ENCODE results near the gene PITRM1.
"Not testable (repeated sequence)": the region's sequence is repeated elsewhere in the genome, so short reads cannot be mapped to it uniquely, and the experiment has no call there.

Gene PITRM1, protein sequence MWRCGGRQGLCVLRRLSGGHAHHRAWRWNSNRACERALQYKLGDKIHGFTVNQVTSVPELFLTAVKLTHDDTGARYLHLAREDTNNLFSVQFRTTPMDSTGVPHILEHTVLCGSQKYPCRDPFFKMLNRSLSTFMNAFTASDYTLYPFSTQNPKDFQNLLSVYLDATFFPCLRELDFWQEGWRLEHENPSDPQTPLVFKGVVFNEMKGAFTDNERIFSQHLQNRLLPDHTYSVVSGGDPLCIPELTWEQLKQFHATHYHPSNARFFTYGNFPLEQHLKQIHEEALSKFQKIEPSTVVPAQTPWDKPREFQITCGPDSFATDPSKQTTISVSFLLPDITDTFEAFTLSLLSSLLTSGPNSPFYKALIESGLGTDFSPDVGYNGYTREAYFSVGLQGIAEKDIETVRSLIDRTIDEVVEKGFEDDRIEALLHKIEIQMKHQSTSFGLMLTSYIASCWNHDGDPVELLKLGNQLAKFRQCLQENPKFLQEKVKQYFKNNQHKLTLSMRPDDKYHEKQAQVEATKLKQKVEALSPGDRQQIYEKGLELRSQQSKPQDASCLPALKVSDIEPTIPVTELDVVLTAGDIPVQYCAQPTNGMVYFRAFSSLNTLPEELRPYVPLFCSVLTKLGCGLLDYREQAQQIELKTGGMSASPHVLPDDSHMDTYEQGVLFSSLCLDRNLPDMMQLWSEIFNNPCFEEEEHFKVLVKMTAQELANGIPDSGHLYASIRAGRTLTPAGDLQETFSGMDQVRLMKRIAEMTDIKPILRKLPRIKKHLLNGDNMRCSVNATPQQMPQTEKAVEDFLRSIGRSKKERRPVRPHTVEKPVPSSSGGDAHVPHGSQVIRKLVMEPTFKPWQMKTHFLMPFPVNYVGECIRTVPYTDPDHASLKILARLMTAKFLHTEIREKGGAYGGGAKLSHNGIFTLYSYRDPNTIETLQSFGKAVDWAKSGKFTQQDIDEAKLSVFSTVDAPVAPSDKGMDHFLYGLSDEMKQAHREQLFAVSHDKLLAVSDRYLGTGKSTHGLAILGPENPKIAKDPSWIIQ

DNA sequence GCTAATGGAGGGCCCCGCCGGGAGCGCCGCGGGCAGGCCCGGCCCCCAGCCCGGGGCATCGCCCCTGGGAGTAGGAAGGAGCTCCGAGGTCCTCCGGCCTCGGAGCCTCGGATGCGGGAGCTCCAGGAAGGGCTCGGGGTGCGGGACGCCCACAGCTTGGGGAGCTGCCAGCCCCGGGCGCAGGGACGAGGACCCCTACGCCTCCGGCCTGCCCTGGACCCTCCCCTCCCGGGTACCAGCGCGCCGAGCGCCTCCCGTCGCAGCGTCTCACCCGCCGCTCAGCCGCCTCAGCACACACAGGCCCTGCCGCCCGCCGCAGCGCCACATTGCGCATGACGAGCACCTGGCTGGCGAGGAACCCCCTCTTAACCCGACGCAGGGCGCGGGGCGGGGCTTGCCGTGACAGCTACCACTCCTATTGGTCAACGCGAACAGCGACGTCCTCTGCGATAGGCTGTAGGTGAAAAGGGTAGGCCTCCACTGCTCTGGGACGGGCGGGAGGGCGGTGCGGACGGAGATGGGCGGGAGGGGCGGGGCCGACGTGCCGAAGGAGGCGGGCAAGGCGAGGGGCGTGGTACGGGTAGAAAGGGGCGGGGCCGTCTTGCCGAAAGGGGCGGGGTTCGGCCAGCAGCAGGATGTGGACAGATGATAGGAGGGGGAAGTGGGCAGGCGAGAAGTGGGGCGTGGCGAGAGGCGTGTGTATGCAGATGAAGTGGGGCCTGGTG lies at the start of gene PITRM1:
Gene PITRM1 (minus strand): TSS at position 337 of the 725 bp plus-strand sequence. CDS start 10 bp downstream, at position 327.
- DNase-seq: peak; percentile 98

- DNase-seq: no peak
These were observed 49.5 kb upstream of the PITRM1 start for GRCh38 chr10:3222068-3222467.

- not testable (repeated sequence) for DNase-seq
These were observed 49.0 kb upstream of the PITRM1 start for GRCh38 chr10:3221601-3222000.

- DNase-seq: no peak
These were observed 48.3 kb upstream of the PITRM1 start for GRCh38 chr10:3220853-3221252.

DNA sequence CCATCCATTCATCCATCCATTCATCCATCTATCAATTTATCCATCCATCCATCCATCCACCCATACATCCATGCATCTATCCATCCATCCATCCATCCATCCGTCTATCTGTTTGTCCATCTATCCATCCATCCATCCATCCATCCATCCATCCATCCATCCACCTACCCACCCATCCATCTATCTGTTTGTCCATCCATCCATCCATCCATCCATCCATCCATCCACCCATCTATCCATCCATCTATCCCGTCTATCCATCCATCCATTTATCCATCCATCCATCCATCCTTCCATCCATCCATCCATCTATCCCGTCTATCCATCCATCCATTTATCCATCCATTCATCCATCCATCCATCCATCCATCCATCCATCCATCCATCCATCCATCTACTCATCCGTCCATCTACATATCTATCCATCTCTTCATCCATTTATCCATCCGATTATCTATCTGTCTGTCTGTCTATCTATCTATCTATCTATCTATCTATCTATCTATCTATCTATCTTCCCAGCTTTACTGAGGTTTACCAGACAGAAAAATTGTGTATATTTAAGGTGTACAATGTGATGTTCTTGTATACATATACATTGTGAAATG lies 46.5 kb upstream of the PITRM1 start:
- DNase-seq: not testable (repeated sequence)

DNA sequence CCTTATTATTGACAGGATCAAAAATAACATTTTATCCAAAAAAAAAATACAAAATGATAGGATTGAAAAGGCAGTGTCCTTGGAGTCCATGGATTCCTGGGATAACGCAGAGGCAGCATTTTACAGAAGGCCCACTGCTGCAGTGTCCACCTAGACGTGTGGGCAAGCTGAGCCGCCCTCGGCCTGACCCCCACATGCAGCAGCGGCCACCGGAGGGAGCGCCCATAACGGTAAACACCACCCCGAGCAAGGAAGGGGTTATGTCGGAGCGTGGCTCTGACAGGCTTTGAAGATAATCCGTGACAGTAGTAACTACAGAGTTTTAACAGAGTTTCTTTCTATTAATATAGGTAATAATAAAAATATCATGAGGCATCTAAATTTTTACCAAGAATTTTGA lies 45.3 kb upstream of the PITRM1 start:
- no peak for DNase-seq

GRCh38 chr10:3217301-3217700 lies 44.7 kb upstream of the PITRM1 start:
- no peak for DNase-seq

GRCh38 chr10:3215153-3215775 lies 42.7 kb upstream of the PITRM1 start:
- DNase-seq: no peak

- DNase-seq: no peak
These were observed 41.4 kb upstream of the PITRM1 start for GRCh38 chr10:3213758-3214515.

- no peak for DNase-seq
These were observed 40.6 kb upstream of the PITRM1 start for GRCh38 chr10:3213208-3213607.

GRCh38 chr10:3210251-3210877 lies 37.8 kb upstream of the PITRM1 start:
- DNase-seq: no peak

DNA sequence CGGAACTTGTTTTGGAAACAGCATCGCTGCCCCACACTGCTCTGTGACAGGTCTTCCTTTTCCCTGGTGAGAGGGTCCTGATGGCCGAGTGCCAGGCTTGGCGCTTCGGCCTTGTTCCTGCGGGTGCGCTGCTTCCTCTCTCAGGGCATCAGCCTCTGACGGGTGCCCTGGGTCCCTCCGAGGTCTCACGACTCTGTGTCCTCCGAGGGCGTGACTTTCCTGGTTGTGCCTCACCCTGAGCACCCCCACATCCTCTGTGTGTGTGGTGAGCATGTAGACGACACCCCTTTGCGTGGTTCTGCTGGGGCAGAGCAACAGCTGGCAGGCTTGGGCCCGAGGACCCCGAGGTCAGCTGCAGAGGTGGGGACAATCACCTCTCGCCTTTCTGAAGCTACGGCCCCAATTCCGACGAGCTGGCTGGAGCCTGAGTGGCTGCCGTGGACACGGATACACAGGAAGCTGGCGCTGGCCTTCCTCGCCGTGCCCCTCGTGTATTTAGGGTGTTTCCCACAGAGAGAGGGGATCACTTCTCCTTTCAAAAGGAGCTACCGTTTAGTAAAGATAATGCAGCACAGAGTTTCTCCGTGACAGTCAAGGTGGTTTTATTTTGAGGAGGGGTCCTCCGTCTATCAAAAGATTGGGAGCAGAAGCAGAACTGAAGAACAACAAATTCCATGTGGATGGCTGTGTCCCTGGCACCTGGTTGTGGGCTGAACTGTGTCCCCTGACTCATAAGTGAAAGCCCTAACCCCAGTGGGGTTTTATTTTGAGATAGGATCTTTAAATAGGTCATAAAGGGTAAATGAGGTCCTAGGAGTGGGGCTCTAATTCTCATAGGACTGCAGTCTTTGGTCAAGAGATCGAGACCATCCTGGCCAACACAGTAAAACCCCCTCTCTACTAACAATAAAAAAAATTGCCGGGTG lies 36.2 kb upstream of the PITRM1 start:
- no peak for DNase-seq

GRCh38 chr10:3207351-3207750 lies 34.8 kb upstream of the PITRM1 start:
- DNase-seq: no peak

DNA sequence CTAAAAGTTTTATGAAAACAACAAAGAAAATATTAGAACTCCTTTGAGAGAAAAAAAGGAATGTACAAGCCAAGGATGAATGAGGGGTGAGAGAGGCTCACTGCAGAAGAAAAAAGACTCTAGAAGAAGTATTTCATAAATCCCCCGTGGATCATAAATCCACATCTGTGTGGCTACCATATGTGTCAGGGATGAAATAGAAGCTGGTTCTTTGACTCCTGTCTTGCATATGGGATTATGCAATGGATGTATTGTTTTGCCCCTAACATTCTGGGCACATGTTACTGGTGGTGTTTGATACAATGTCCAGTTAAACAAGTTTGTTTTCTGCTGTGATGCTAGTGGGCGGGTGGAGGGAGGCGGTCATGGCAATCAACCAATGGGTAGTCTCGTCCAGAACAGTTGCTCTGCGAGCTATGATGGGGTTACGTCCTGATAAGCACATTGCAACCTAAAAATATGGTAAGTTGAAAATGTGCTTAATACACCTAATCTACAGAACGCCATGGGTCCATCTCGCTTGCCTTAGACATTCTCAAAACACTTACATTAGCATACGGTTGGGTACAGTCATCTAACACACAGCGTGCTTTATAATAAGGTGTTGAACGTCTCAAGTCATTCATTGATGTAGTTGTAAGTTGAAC lies 34.1 kb upstream of the PITRM1 start:
- DNase-seq: no peak

GRCh38 chr10:3203972-3204371 lies 31.4 kb upstream of the PITRM1 start:
- DNase-seq: no peak

DNA sequence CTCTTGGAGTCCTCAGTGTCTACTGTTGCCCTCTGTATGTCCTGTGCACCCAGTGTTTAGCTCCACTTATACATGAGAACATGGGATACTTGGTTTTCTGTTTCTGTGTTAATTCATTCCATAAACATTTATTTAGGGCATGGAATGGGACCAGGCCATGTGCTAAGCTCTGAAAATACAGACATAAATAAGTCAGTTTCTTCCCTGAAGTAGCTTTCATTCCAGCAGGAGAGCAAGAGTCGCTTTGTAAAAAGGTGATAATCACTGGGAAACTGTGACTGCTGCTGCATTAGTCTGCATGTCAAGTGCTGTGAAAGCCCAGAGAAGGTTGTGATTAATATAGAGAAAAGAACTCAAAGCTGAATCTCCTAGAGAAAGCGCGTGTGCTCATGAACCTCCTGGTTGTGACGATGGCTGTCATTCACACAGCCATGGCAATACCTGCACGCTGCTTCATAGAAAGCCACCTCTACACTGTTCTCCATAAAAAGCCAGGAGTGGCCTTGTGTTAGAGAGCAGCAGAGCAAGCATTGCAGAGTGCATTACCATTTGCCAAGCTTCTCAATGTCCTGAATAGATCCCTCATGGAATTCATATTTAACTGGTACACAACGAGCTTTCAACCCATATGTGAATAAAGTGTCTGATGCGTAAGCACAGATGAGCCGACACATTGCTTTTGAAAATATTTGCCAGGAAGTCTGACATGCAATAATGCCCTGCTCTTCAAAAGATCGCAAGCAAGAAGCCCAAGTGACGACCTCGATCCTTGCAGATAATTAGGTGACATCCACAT lies 30.6 kb upstream of the PITRM1 start:
- no peak for DNase-seq

DNA sequence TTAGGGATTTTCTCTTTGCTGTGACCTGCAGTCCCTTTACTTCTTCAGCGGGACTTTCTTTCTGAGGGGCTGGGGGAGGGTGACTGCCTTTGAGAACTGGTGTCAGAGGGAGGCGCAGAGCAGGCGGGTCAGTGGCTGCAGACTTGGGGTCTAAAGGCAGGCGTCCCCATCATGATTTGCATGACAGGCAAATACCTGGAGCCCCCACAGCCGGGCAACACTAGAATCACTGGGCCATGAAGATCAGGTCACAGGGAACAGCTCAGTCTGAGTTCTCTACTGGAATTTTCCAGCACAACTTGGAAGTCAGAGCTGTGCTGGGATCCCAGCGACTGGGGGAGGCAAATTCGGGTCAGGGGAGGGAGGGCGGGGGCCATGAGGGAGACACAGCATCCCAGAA lies 29.2 kb upstream of the PITRM1 start:
- no peak for DNase-seq

GRCh38 chr10:3199488-3199887 lies 26.9 kb upstream of the PITRM1 start:
- DNase-seq: no peak

Measured in GDM1 (cell line).